RWPE1 (cell line): ENCODE results near the gene WDR86.

Source experiments
- CTCF ChIA-PET: fragments of 350-600 bp; sonication (Branson Sonifier 250); formaldehyde crosslinking; extraction: SDS; loops from one replicate; lab custom pipeline; 2021; lab: Yijun Ruan, JAX
- POLR2A ChIA-PET: fragments of 400-600 bp; formaldehyde crosslinking; extraction: SDS; loops from one replicate; lab custom pipeline; 2020; ENCODE audit warnings: antibody characterized with exemption; ENCODE audit not compliant: low non-redundant PET; lab: Yijun Ruan, JAX
- DNase-seq: peaks from one replicate; pipeline ENCODE4 v3.0.0; 2012; ENCODE audit warnings: low spot score
- H3K27ac ChIP-seq: fragments of 450-650 bp; 2 replicates; pipeline ENCODE4 v1.5.1; 2017
- TF ChIP-seq, protein P1 (sequence below): fragments of 450-650 bp; conservative IDR thresholded peaks from 2 replicates; pipeline ENCODE4 v1.5.1; 2017; ENCODE audit warnings: low read depth, mild to moderate bottlenecking

Gene WDR86

DNA sequence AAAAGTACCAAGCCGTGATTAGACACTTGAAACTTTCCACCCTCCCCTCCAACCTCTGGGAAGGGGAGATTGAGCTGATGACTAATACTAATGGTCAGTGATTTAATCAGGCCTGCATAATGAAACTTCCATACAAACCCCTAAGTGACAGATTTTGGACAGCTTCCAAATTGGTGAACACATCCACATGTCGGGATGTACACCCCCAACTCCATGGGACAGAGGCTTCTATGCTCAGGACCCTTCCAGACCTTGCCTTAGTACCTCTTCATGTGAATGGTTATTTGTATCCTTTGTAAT is 63.4 kb downstream of the WDR86 start:
- DNase-seq = no peak
- ChIA-PET CTCF (no interaction called here), POLR2A (no interaction called here)
- no peak overlapping the region for H3K27ac ChIP-seq
- TF ChIP-seq, protein P1, sequence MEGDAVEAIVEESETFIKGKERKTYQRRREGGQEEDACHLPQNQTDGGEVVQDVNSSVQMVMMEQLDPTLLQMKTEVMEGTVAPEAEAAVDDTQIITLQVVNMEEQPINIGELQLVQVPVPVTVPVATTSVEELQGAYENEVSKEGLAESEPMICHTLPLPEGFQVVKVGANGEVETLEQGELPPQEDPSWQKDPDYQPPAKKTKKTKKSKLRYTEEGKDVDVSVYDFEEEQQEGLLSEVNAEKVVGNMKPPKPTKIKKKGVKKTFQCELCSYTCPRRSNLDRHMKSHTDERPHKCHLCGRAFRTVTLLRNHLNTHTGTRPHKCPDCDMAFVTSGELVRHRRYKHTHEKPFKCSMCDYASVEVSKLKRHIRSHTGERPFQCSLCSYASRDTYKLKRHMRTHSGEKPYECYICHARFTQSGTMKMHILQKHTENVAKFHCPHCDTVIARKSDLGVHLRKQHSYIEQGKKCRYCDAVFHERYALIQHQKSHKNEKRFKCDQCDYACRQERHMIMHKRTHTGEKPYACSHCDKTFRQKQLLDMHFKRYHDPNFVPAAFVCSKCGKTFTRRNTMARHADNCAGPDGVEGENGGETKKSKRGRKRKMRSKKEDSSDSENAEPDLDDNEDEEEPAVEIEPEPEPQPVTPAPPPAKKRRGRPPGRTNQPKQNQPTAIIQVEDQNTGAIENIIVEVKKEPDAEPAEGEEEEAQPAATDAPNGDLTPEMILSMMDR = no peak

DNA sequence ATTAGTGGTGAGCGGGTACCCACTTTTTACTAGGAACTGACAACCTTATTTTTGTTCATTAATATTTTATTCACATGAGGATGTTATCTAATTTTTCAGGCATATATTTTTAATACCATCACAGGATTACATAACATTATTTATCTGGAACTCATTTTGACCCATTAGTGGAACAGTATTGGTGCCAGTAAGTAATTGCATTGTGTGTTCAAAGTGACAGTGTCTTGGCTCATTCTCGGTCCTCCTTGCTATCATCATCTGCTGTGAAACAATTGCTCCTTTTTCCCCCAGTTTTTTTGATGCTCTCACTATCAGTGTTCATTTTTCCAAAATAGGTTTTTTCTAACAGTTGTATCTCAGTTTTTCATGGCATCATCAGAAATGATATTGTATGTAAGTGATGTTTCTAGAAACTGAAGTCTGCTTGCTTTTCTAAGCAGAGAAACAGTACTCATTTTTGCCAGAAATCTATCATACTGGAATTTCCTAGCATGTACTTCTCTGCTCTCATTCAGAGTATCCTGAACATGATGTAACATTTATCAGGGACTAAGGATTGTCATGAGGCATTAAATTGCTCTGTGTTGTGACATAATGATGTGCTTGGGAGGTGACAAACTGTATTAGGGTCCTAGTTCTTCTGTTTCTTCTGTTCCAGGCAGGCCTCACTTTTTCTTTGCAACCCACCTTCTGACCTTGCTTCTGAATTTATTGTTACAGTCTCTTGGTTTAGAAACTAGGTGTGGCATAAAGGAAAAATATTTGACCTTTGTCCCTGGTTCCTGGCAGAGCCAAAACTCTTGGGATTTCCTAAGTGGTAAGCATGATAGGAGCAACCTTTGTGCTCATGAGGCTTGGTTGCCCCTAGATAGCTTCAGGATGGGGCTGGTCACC is 64.0 kb downstream of the WDR86 start:
- H3K27ac ChIP-seq = no peak overlapping the region
- TF ChIP-seq, protein P1 = no peak
- ChIA-PET POLR2A (no interaction called here), CTCF (interaction anchor here (1.1 kb wide), 1 partner anchor 31 kb away, joined by 3 read pairs; no protein-coding TSS in a partner anchor)
- no peak for DNase-seq

DNA sequence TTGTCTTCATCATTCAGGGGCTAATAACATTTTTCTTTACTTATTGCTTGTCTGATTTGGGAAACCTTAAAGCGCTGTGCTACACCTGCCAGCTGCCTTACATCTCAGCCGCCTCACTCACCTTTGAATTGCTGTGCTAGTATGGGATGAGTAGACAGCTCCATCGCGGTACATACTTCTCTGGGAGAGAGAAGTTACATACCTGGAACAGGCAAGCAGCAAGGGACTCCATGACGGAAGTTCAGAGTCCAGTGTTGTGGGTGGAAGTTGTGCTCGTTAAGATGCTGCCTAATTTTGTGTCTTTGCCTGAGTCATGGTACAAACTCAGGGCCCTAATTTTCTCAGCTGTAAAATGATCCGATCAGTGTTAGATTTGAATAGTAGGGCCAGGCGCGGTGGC is 66.3 kb downstream of the WDR86 start:
- TF ChIP-seq, protein P1 = no peak
- no peak for DNase-seq
- ChIA-PET CTCF (no interaction called here), POLR2A (no interaction called here)
- no peak overlapping the region for H3K27ac ChIP-seq

DNA sequence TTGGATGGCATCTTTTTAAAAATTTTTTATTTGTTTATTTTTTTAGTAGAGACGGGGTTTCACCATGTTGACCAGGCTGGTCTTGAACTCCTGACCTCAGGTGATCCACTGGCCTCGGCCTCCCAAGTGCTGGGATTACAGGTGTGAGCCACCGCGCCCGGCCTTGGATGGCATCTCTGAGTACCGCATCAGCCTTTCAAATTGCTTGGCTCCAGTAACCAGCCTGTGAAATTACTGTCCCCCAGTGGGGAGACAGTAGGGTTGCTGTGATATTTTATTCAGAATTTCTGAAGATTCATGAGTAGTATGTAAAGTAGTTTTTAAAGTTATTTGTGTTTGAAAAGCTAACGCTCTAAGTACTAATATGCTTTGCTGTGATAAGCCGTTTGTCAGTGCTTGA is 67.0 kb downstream of the WDR86 start:
- peak overlapping the region; percentile 36; the same call in 1 of the 2 replicates for H3K27ac ChIP-seq
- ChIA-PET CTCF (no interaction called here), POLR2A (no interaction called here)
- DNase-seq = no peak
- TF ChIP-seq, protein P1 = no peak

DNA sequence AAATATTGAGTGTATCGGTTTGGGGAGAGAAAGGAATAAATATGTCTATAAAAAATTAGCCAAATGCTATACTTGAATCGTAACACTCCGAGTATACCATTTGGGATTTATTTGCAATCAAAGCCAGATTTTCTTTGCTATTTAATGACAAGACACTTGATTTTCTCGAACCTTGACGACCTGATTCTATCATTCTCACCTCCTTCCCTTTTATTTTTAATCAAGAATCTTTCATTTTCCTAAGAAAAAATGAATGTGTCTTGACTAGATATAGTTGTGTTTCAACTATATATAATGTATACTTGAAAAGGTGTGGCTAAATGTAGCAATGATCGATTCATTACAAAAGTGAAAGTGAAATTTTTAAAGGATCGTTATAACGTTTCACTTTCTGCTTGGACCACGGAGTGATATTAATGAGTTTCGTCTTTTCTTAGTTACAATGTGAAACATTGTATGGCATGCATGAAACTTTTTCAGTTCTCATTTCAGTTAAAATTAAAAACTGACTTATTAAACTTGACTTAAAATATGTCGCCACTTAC is 67.7 kb downstream of the WDR86 start:
- CTCF ChIA-PET = no interaction called here
- H3K27ac ChIP-seq = peak overlapping the region; percentile 74
- TF ChIP-seq, protein P1 = no peak
- POLR2A ChIA-PET = no interaction called here
- peak; percentile 8 for DNase-seq

DNA sequence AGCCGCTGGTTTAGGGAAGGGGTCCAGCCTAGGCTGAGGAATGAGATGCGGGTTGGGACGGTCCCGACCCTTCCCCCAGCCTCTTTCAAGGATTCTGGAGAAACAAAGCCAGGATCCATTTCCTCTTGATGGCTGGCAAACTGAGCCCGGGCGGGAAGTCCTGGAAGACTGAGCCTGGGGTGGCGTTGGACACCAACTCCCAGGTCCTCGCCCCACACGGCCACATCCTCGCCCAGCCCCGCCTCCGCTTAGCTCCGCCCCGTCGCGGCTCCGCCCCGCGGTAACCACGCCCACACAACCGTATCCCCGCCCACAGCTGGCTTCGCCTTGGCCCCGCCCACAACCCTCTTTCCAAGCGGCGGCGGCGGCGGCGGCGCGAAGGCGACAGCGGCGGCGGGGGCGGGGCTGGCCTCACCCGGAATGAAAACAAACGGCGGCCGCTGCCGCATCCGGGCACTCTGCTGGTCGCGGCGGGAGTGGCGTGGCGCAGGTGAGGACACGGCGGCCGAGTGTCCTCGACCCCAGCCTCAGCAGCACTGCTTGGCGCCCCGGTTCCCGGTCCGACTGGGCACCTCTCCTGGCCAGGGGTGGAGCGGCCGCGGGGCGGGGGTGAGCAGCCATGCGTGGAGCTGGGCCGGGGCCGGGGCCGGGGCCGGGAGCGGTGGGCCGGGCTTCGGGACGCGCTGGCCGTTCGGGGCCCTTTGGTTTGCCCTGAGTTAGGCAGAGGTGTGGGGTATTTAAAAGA is 68.3 kb downstream of the WDR86 start, which contains the start of gene NUB1:
TSS of gene NUB1 (plus strand) at position 456 of the 745 bp plus-strand sequence. CDS start 3,538 bp downstream, outside the sequence.
- peak; percentile 78 for DNase-seq
- TF ChIP-seq, protein P1 = no peak
- POLR2A ChIA-PET = no interaction called here
- CTCF ChIA-PET = no interaction called here
- H3K27ac ChIP-seq = peak within 1 kb of the TSS; percentile 74
